GM12874 (cell line): ENCODE data around the gene TAF13.

Experiments used
- CTCF ChIP-seq: IDR thresholded peaks from 2 replicates; pipeline ENCODE4 v1.5.1; 2011; ENCODE audit warnings: low read depth, mild to moderate bottlenecking, control low read depth, low read length, moderate library complexity; ENCODE audit not compliant: insufficient read depth

Gene TAF13

DNA sequence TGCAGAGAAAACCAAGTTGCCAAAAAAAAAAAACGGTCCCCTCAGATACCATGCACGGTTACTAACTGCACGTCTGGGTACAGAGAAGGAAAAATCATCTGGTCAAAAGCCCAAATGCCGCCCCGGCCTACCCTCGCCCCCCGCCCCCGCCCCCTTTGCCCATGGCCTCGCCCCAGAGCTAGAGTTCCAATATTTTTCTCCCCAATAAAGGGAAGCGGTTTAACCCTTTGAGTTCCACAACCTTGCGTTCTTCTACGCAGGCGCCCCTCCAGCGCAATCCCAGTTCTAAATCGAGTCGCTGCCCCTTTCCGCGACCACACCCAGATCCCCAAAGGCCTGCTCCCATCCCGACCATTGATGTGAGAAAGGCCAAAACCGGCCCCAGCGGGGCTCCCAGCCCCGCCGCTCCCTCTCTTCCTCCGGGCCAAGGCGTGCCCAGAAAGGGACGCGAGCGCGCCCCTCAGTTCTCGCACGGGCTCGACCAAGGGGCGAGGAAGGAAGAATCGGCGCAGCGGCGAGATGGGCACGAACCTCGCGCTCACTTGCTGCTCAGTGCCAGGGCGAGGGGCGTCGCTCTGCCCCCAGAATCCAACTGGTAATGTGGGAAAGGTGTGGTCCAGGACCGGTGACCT is 34.7 kb downstream of the TAF13 start:
- no peak for TF ChIP-seq CTCF

GRCh38 chr1:109040627-109040988 is 35.2 kb downstream of the TAF13 start:
- TF ChIP-seq CTCF = no peak

DNA sequence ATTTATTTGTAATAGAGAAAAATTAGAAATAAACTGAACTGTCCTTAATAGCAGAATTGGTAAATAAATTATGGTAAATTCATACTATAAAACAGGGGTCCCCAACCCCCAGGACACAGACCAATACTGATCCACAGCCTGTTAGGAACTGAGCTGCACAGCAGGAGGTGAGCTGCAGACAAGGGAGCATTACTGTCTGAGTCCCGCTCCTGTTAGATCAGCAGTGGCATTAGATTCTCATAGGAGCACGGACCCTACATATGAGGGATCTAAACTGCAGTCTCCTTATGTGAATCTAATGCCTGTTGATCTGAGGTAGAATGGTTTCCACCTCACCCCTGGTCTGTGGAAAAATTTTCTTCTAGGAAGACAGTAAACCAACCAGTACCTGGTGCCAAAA is 41.4 kb downstream of the TAF13 start:
- no peak for TF ChIP-seq CTCF

- no peak for TF ChIP-seq CTCF
These were observed 48.0 kb downstream of the TAF13 start for GRCh38 chr1:109027841-109028240.

DNA sequence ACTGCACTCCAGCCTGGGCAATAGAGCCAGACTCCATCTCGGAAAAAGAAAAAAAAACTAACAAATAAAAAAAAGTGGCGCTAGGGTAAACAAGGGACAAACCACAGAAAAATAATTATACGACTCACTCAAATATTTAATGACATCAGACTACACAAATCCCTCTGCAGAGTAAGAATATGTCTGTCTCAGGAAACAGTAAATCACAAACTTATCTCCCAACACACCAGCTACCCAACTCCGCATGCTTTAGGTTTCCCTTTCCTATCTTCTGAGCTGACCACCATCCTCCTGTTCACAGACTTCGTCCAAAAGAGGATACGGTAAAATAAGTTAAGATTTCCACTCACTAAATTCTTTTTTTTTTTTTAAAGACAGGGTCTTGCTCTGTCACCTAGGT is 50.1 kb downstream of the TAF13 start:
- TF ChIP-seq CTCF = no peak

DNA sequence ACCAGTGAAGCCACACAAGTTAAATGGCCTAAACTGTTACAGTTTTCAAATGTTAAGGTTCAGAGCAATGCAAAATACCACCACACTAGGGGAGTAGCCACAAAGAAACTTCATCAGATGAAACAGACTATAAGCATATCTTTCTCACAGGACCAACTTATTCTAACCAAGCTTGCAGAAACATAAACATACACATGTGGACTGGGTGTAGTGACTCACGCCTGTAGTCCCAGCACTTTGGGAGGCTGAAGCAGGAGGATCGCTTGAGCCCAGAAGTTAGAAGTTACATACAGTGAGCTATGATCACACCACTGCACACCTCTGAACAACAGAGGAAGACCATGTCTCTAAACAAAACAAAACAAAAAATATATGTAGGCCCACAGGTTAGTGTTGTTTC is 51.2 kb downstream of the TAF13 start:
- TF ChIP-seq CTCF = no peak

GRCh38 chr1:109020693-109021257 is 55.0 kb downstream of the TAF13 start:
- TF ChIP-seq CTCF = no peak
